IMR-90 (cell line): ENCODE measurements around the gene ZDHHC16. TPM values are rescaled to one million over a fixed set of nuclear protein-coding genes. Genes with fewer than 3 reads are reported as not detected.

ENCODE experiments used
- ATAC-seq: fragments of 200-7000 bp; cut with Tn5 transposase; 2 replicates; pipeline ENCODE4 v1.9.1; 2020; ENCODE audit warnings: low read depth, mild to moderate bottlenecking, moderate library complexity
- BruUV-seq: library from RNA; stranded (reverse); fragments of 400-500 nt; replicated peaks from 2 replicates; lab custom pipeline; 2021; lab: Mats Ljungman, UMichigan
- CTCF ChIA-PET: fragments of 300-600 bp; formaldehyde crosslinking; extraction: SDS; loops from one replicate; lab custom pipeline; 2021; ENCODE audit warnings: antibody characterized with exemption; lab: Yijun Ruan, JAX
- POLR2A ChIA-PET: fragments of 300-600 bp; sonication (Branson Sonifier 250); formaldehyde crosslinking; loops from one replicate; lab custom pipeline; 2022; ENCODE audit warnings: antibody characterized with exemption; ENCODE audit not compliant: unreplicated experiment; lab: Charles Lee
- DNase-seq: peaks from one replicate; pipeline ENCODE4 v3.0.0; 2013
- H2AFZ ChIP-seq: replicated peaks from 2 replicates; pipeline ENCODE3; 2013; ENCODE audit warnings: low read length, mild to moderate bottlenecking; ENCODE audit not compliant: poor library complexity
- H2AK5ac ChIP-seq: 2 replicates; pipeline ENCODE4 v1.6.1; 2013; ENCODE audit warnings: low read depth, low read length, inconsistent platforms
- H2AK9ac ChIP-seq: replicated peaks from 2 replicates; pipeline ENCODE3; 2013; ENCODE audit warnings: mild to moderate bottlenecking, low read depth, low read length, moderate library complexity; ENCODE audit not compliant: poor library complexity
- H2BK120ac ChIP-seq: 2 replicates; pipeline ENCODE4 v1.6.1; 2013; ENCODE audit warnings: low read depth, low read length, inconsistent platforms
- H2BK15ac ChIP-seq: 3 replicates; pipeline ENCODE4 v1.6.1; 2013; ENCODE audit warnings: low read depth, low read length, inconsistent platforms
- H2BK20ac ChIP-seq: 2 replicates; pipeline ENCODE4 v1.6.1; 2013; ENCODE audit warnings: low read depth, mild to moderate bottlenecking, inconsistent platforms, low read length, moderate library complexity
- H2BK5ac ChIP-seq: 2 replicates; pipeline ENCODE4 v1.6.1; 2013; ENCODE audit warnings: mild to moderate bottlenecking, low read depth, low read length, inconsistent platforms; ENCODE audit not compliant: poor library complexity, severe bottlenecking
- H3K14ac ChIP-seq: replicated peaks from 2 replicates; pipeline ENCODE4 v1.6.1; 2013; ENCODE audit warnings: low read depth, low read length, inconsistent platforms
- H3K18ac ChIP-seq: 2 replicates; pipeline ENCODE4 v1.6.1; 2013; ENCODE audit warnings: low read depth, low read length, control low read depth
- H3K23ac ChIP-seq: 2 replicates; pipeline ENCODE4 v1.6.1; 2013; ENCODE audit warnings: low read depth, low read length, inconsistent platforms
- H3K27ac ChIP-seq: 2 replicates; pipeline ENCODE4 v1.5.1; 2013; ENCODE audit warnings: mild to moderate bottlenecking, control low read depth, low read length; ENCODE audit not compliant: insufficient read depth
- H3K27me3 ChIP-seq: 2 replicates; pipeline ENCODE4 v1.6.1; 2013; ENCODE audit warnings: low read length; ENCODE audit not compliant: control insufficient read depth, insufficient read depth
- H3K36me3 ChIP-seq: 2 replicates; pipeline ENCODE4 v1.6.1; 2013; ENCODE audit warnings: low read length, mixed read lengths; ENCODE audit not compliant: control insufficient read depth, insufficient read depth
- H3K4ac ChIP-seq: 2 replicates; pipeline ENCODE4 v1.6.1; 2013; ENCODE audit warnings: low read depth, low read length, inconsistent platforms
- H3K4me1 ChIP-seq: 2 replicates; pipeline ENCODE4 v1.6.1; 2013; ENCODE audit warnings: low read length, mixed read lengths; ENCODE audit not compliant: control insufficient read depth, insufficient read depth
- H3K4me2 ChIP-seq: 2 replicates; pipeline ENCODE4 v1.6.1; 2013; ENCODE audit warnings: low read depth, mild to moderate bottlenecking, control low read depth, low read length, moderate library complexity
- H3K4me3 ChIP-seq: 2 replicates; pipeline ENCODE4 v1.5.1; 2013; ENCODE audit warnings: low read depth, mild to moderate bottlenecking, control low read depth, low read length, moderate library complexity; ENCODE audit not compliant: insufficient read depth
- H3K56ac ChIP-seq: 2 replicates; pipeline ENCODE4 v1.6.1; 2013; ENCODE audit warnings: low read length, inconsistent platforms; ENCODE audit not compliant: insufficient read depth; ENCODE audit errors: extremely low read depth
- H3K79me1 ChIP-seq, 2 experiments: 2 replicates each; pipeline ENCODE4 v1.6.1; 2013; ENCODE audit warnings: low read length in 2 of 2, inconsistent platforms in 1 of 2, low read depth in 1 of 2
- H3K9ac ChIP-seq: 2 replicates; pipeline ENCODE4 v1.6.1; 2013; ENCODE audit warnings: low read depth, low read length, control low read depth
- H3K9me1 ChIP-seq: 2 replicates; pipeline ENCODE4 v1.6.1; 2013; ENCODE audit warnings: low read length, inconsistent platforms; ENCODE audit not compliant: insufficient read depth
- H3K9me3 ChIP-seq: 2 replicates; pipeline ENCODE4 v1.6.1; 2013; ENCODE audit warnings: low read length; ENCODE audit not compliant: control insufficient read depth, insufficient read depth
- H4K20me1 ChIP-seq: 2 replicates; pipeline ENCODE4 v1.6.1; 2013; ENCODE audit warnings: low read length, inconsistent platforms; ENCODE audit not compliant: insufficient read depth
- H4K5ac ChIP-seq: 2 replicates; pipeline ENCODE4 v1.6.1; 2013; ENCODE audit warnings: mild to moderate bottlenecking, low read depth, low read length, control low read depth
- H4K8ac ChIP-seq, 2 experiments: 2 replicates each; pipeline ENCODE4 v1.6.1; 2013; ENCODE audit warnings: low read depth in 2 of 2, low read length in 2 of 2, control low read depth in 1 of 2, inconsistent platforms in 1 of 2
- H4K91ac ChIP-seq: 2 replicates; pipeline ENCODE4 v1.6.1; 2013; ENCODE audit warnings: low read depth, low read length, inconsistent platforms; ENCODE audit not compliant: insufficient read depth
- NFE2L2 ChIP-seq: fragments of 150-350 bp; IDR thresholded peaks from 2 replicates; pipeline ENCODE4 v1.6.1; 2016; ENCODE audit warnings: low read depth, mild to moderate bottlenecking, low read length
- SMC3 ChIP-seq: fragments of 150-350 bp; IDR thresholded peaks from 2 replicates; pipeline ENCODE4 v1.6.1; 2016; ENCODE audit warnings: low read depth, mild to moderate bottlenecking, antibody characterized with exemption, low read length, moderate library complexity
- WGBS, 2 experiments: methylation state at CpG; one replicate each; pipeline versions ENCODE4 v1.1.5 to v1.1.7; 2013; ENCODE audit warnings: missing lambda C conversion rate in 2 of 2; ENCODE audit not compliant: insufficient read length in 1 of 2; ENCODE audit errors: extremely low coverage in 2 of 2; 5-methylcytosine and 5-hydroxymethylcytosine counted together
- dilution Hi-C: fragments of 300-500 bp; cut with HindIII; formaldehyde crosslinking; loops from one replicate; pipeline ENCODE4 v1.14.3; 2018; ENCODE audit warnings: low sequenced_read_pairs; ENCODE audit not compliant: unreplicated experiment
- in situ Hi-C: fragments of 300-500 bp; cut with MboI; formaldehyde crosslinking; loops from 3 replicates; pipeline ENCODE4 v1.14.3; 2019; ENCODE audit warnings: low sequenced_read_pairs, inconsistent platforms, mixed read lengths
- intact Hi-C: fragments of 100-400 bp; cut with micrococcal nuclease; formaldehyde crosslinking; loops from 2 replicates; pipeline ENCODE4 v1.10.0; 2022
- polyA plus RNA-seq, 3 experiments: library from polyadenylated mRNA; depleted of rRNA; stranded (reverse); fragments of >200 nt; gene quantifications; 2 replicates each; pipeline ENCODE4 v1.2.3, GENCODE V29; 2012; ENCODE audit warnings: low replicate concordance in 1 of 3
- total RNA-seq: library from RNA; depleted of rRNA; stranded (reverse); fragments of >200 nt; gene quantifications from 2 replicates; pipeline ENCODE4 v1.2.3, GENCODE V29; 2012
- TF ChIP-seq, protein P1 (sequence below): conservative IDR thresholded peaks from 2 replicates; pipeline ENCODE4 v1.5.1; 2012; ENCODE audit warnings: mild to moderate bottlenecking, low read depth, low read length, improper control_type of control experiment

The ZDHHC16 gene
- total and polyA plus RNA-seq, 2 of the 4 experiments (the other 2 are of a cell fraction) = 54.7 to 64.0 TPM

DNA sequence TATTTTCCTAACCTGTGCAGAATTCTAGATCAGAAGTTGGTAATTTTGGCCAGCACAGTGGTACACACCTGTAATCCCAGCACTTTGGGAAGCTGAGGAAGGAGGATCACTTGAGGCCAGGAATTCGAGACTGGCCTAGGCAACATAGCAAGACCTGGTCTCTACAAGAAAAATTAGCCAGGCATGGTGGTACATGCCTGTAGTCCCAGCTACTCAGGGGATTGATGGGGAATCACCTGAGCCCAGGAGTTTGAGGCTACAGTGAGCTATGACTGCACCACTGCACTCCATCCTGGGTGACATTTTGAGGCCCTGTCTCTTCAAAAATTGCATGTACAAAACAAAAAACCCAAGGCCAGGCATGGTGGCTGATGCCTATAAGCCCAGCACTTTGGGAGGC lies 11.4 kb upstream of the ZDHHC16 start:
- no peaks in the 10 kb centered on the region for H3K4me1 ChIP-seq
- H3K4me3 ChIP-seq = no peak overlapping the region
- H4K20me1 ChIP-seq = peaks cover 17% of the 10 kb centered on the region
- in situ Hi-C loops (no loop called here), dilution Hi-C loops (no loop called here), intact Hi-C loops (no loop called here)
- no peak overlapping the region for H3K9ac ChIP-seq
- POLR2A ChIA-PET = no interaction called here
- no CpG with 5 or more reads among the region's 1 CpG for WGBS, 2 experiments
- no peak overlapping the region for H2BK20ac ChIP-seq
- no peak overlapping the region for H2AFZ ChIP-seq
- no peak for ATAC-seq
- BruUV-seq = no TSS peak
- TF ChIP-seq, protein P1, sequence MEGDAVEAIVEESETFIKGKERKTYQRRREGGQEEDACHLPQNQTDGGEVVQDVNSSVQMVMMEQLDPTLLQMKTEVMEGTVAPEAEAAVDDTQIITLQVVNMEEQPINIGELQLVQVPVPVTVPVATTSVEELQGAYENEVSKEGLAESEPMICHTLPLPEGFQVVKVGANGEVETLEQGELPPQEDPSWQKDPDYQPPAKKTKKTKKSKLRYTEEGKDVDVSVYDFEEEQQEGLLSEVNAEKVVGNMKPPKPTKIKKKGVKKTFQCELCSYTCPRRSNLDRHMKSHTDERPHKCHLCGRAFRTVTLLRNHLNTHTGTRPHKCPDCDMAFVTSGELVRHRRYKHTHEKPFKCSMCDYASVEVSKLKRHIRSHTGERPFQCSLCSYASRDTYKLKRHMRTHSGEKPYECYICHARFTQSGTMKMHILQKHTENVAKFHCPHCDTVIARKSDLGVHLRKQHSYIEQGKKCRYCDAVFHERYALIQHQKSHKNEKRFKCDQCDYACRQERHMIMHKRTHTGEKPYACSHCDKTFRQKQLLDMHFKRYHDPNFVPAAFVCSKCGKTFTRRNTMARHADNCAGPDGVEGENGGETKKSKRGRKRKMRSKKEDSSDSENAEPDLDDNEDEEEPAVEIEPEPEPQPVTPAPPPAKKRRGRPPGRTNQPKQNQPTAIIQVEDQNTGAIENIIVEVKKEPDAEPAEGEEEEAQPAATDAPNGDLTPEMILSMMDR = no peak
- TF ChIP-seq NFE2L2 = no peak
- TF ChIP-seq SMC3 = no peak
- H3K79me1 ChIP-seq = peaks cover 3 to 19% of the 10 kb centered on the region in 2 experiments; a peak in 2 of 4 replicates
- no peak overlapping the region for H2AK5ac ChIP-seq
- no peak for DNase-seq
- no peak overlapping the region for H3K27ac ChIP-seq
- no peak overlapping the region for H3K4me2 ChIP-seq
- H3K23ac ChIP-seq = no peak overlapping the region
- no peaks in the 10 kb centered on the region for H3K9me3 ChIP-seq
- H3K36me3 ChIP-seq = peaks cover 48% of the 10 kb centered on the region
- no peak overlapping the region for H4K8ac ChIP-seq
- no peak overlapping the region for H4K91ac ChIP-seq
- no peaks in the 10 kb centered on the region for H3K9me1 ChIP-seq
- H2BK120ac ChIP-seq = no peak overlapping the region
- H2BK5ac ChIP-seq = no peak overlapping the region
- no peak overlapping the region for H3K14ac ChIP-seq
- no peaks in the 10 kb centered on the region for H3K27me3 ChIP-seq
- no peak overlapping the region for H3K4ac ChIP-seq
- no peak overlapping the region for H4K5ac ChIP-seq
- H3K56ac ChIP-seq = no peak overlapping the region
- no peak overlapping the region for H2BK15ac ChIP-seq
- H3K18ac ChIP-seq = no peak overlapping the region
- H2AK9ac ChIP-seq = no peak overlapping the region
- CTCF ChIA-PET = interaction anchor here (1.0 kb wide), 1 partner anchor 24 kb away, joined by 3 read pairs; no protein-coding TSS in a partner anchor
